Testis (tissue), 3 donors: ENCODE data around the gene CPXM2. TPM values are rescaled to one million over a fixed set of nuclear protein-coding genes. Genes with fewer than 3 reads are reported as not detected.

ENCODE experiments used
- DNase-seq: peaks from one replicate; pipeline ENCODE4 v3.0.0-alpha.2; 2019
- H3K27ac ChIP-seq, 2 donors: fragments of 200-600 bp; sonication (generic); one replicate each; pipeline ENCODE4 v1.5.1; 2019
- H3K27me3 ChIP-seq: fragments of 200-600 bp; sonication (generic); one replicate; pipeline ENCODE4 v1.5.1; 2019
- H3K36me3 ChIP-seq: fragments of 200-600 bp; sonication (generic); one replicate; pipeline ENCODE4 v1.5.1; 2017; ENCODE audit warnings: low read depth; ENCODE audit errors: missing control alignments
- H3K4me1 ChIP-seq: fragments of 200-600 bp; sonication (generic); one replicate; pipeline ENCODE4 v1.5.1; 2019
- H3K4me3 ChIP-seq, 2 donors: fragments of 200-600 bp; sonication (generic); one replicate each; pipeline ENCODE4 v1.5.1; 2017 to 2019
- H3K9me3 ChIP-seq: fragments of 200-600 bp; sonication (generic); one replicate; pipeline ENCODE4 v1.5.1; 2017
- POLR2A ChIP-seq: fragments of 450-650 bp; IDR thresholded peaks from one replicate; pipeline ENCODE4 v1.6.1; 2017; ENCODE audit warnings: antibody characterized with exemption, mild to moderate bottlenecking, moderate library complexity
- WGBS, 2 donors: methylation state at CpG; one replicate each; pipeline ENCODE4 v1.1.5; 2018; 5-methylcytosine and 5-hydroxymethylcytosine counted together
- intact Hi-C: fragments of 100-400 bp; cut with DNase I; formaldehyde crosslinking; loops from one replicate; pipeline ENCODE4 v1.15.1; 2023; ENCODE audit warnings: low total_unique reads
- polyA plus RNA-seq: library from polyadenylated mRNA; stranded (reverse); fragments of 350-450 nt; fragmentation: Illumina TruSeq; extraction: RNeasy Lipid Tissue Mini Kit (QIAGEN cat#74804); gene quantifications from one replicate; pipeline ENCODE4 v1.2.3, GENCODE V29; 2014; ENCODE audit warnings: low read depth, low replicate concordance; ENCODE audit not compliant: insufficient read depth
- total RNA-seq, 2 donors: library from RNA; depleted of rRNA; stranded (reverse); fragments of >200 nt; gene quantifications; one replicate each; pipeline ENCODE4 v1.2.3, GENCODE V29; 2016
- TF ChIP-seq, protein P1 (sequence below), 3 experiments: fragments of 450-650 bp in 2 of 3; fragments of 200-600 bp in 1 of 3; sonication (generic) in 1 of 3; IDR thresholded peaks; one replicate each; pipeline ENCODE4 v1.5.1; 2016 to 2019; ENCODE audit warnings: antibody characterized with exemption in 3 of 3, mild to moderate bottlenecking in 2 of 3, moderate library complexity in 1 of 3

Gene CPXM2
- total and polyA plus RNA-seq, 3 donors from 2014 or later, result 16.0 to 40.0 (median 17.5) TPM

DNA sequence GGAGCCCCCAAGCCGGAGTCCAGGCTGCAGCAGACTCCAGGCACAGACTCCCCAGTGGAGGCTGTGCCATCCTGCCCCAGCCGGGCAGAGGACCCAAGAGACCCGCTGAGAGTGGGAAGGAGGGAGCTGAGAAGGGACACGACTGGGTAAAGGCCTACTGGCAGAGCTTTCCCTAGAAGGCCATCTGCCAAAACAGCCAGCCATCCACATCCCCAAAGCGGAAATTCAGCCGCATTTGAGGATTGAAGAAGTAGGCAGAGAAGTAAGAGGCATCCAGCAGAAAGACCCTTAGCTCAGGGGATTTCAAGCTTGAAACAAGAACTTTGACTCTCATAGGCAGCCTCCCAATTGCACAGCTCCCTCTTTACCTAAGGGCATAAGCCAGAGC is 857 bp downstream of the CPXM2 start:
- Histone ChIP-seq H3K4me3 (peak overlapping the region; percentile 54 to 57), H3K4me1 (peaks cover 5% of the 10 kb centered on the region)
- DNase-seq, result no peak

DNA sequence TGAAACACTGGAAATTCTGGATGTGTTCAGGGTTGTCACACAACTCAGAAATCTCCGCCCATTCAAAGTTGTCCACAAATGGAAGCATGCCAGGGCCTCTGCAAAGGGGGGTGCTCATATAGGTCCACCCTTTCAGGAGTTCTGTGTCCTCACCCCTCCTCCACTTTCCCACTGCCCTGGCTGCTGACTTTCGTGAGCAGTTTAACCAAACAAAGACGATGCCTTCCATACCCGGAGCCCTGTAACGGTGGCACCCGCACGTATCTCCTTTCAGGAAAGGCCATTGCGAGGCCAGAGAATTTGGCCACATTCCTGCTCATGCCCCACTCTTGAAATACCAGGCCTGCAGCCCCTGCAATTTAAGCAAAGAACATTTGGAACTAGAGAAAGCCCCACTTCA is 1.4 kb downstream of the CPXM2 start:
- Histone ChIP-seq H3K27ac (peak overlapping the region; percentile 41 to 92), H3K27me3 (no peaks in the 10 kb centered on the region), H3K4me3 (peak overlapping the region; percentile 54 to 57), H3K9me3 (no peaks in the 10 kb centered on the region), H3K4me1 (peaks cover 10% of the 10 kb centered on the region), H3K36me3 (no peaks in the 10 kb centered on the region)
- intact Hi-C loops, result no loop called here
- 38 to 66% methylated on average over 8 of the region's 8 CpGs for WGBS, 2 donors
- no peak for DNase-seq
- TF ChIP-seq POLR2A, result no peak
- TF ChIP-seq, protein P1, sequence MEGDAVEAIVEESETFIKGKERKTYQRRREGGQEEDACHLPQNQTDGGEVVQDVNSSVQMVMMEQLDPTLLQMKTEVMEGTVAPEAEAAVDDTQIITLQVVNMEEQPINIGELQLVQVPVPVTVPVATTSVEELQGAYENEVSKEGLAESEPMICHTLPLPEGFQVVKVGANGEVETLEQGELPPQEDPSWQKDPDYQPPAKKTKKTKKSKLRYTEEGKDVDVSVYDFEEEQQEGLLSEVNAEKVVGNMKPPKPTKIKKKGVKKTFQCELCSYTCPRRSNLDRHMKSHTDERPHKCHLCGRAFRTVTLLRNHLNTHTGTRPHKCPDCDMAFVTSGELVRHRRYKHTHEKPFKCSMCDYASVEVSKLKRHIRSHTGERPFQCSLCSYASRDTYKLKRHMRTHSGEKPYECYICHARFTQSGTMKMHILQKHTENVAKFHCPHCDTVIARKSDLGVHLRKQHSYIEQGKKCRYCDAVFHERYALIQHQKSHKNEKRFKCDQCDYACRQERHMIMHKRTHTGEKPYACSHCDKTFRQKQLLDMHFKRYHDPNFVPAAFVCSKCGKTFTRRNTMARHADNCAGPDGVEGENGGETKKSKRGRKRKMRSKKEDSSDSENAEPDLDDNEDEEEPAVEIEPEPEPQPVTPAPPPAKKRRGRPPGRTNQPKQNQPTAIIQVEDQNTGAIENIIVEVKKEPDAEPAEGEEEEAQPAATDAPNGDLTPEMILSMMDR (IDR thresholded peaks at IDR 0.05), result no peak

More for the DNA sequence above, 857 bp downstream of the CPXM2 start:
- H3K9me3 ChIP-seq, result no peaks in the 10 kb centered on the region
- 13 to 29% methylated on average over 4 to 6 of the region's 6 CpGs for WGBS, 2 donors
- intact Hi-C loops, result no loop called here
- peak overlapping the region; percentile 41 to 92 for H3K27ac ChIP-seq
- no peak for TF ChIP-seq POLR2A
- TF ChIP-seq, protein P1 (IDR thresholded peaks at IDR 0.05), result no peak
- H3K36me3 ChIP-seq, result no peaks in the 10 kb centered on the region
- no peaks in the 10 kb centered on the region for H3K27me3 ChIP-seq

DNA sequence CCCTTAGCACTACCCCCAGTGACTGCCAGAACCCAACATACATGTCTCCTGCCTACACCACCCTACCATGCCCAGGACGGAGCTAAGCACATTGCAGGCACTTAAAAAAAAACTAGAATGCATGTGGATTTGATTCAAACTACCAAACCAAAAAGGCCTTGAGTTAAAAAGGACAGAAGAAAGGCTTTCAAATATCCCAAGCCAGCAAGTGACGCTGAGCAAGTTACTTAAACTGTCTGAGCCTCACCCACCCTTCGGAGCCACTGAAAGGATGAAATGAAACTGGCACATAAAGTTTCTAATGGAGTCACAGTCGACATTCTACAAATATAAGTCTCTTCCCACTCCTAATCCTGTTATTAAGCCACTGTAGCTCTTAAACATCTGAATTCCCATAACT is 1.8 kb downstream of the CPXM2 start:
- no peaks in the 10 kb centered on the region for H3K36me3 ChIP-seq
- WGBS, 2 donors, result 45 to 58% methylated on average over 4 of the region's 4 CpGs
- no peaks in the 10 kb centered on the region for H3K9me3 ChIP-seq
- H3K4me3 ChIP-seq, result no peak overlapping the region
- peak overlapping the region in 1 of 2 donors; percentile 92 for H3K27ac ChIP-seq
- H3K27me3 ChIP-seq, result no peaks in the 10 kb centered on the region
- TF ChIP-seq, protein P1 (IDR thresholded peaks at IDR 0.05), result no peak
- TF ChIP-seq POLR2A, result no peak
- peaks cover 11% of the 10 kb centered on the region for H3K4me1 ChIP-seq
- no peak for DNase-seq
- intact Hi-C loops, result no loop called here

DNA sequence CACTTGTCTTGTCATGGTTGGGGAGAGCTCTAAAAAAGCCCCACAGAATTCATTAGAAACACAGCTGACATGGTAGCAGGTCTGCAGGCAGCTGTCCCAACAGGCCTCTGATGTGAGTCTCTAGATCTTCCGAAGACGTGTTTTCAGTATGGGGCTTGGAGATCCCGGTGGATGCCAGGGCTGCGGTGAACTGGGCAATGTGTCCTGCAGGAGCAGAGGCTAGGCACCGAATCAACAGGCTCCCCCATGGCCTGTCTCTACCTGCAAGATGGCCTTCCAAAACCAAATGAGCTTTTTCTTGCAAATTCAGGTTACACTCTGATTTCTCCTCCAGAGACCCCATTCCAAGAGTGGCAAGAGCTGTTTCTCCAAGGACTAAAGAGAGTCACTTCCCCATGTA is 2.9 kb downstream of the CPXM2 start:
- H3K4me3 ChIP-seq, result no peak overlapping the region
- H3K36me3 ChIP-seq, result no peaks in the 10 kb centered on the region
- 83 to 92% methylated on average over 5 of the region's 5 CpGs for WGBS, 2 donors
- no peak for TF ChIP-seq POLR2A
- TF ChIP-seq, protein P1 (IDR thresholded peaks at IDR 0.05), result no peak
- no peak overlapping the region for H3K27ac ChIP-seq
- intact Hi-C loops, result no loop called here
- H3K4me1 ChIP-seq, result peaks cover 17% of the 10 kb centered on the region
- no peak for DNase-seq
- H3K27me3 ChIP-seq, result no peaks in the 10 kb centered on the region
- no peaks in the 10 kb centered on the region for H3K9me3 ChIP-seq

DNA sequence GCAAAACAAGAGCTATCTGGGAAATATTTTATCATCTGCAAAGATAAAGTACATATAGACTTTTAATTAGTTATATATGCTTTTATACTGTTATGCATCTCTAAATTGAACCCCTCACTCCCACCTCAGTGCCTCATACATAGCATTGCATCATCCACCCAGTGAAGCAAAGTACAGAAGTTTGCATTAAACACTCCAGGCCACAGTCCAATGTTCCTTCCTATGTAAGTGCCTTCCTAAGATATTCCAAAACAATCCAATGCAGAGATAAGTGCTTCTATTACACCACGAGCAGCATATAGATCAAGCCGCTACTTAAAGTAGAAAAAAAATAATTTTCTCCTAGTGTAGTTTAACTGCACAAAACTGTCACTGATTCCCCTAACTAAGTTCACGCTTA is 3.4 kb downstream of the CPXM2 start:
- peaks cover 21% of the 10 kb centered on the region for H3K4me1 ChIP-seq
- H3K27ac ChIP-seq, result no peak overlapping the region
- H3K36me3 ChIP-seq, result no peaks in the 10 kb centered on the region
- intact Hi-C loops, result no loop called here
- H3K9me3 ChIP-seq, result no peaks in the 10 kb centered on the region
- H3K27me3 ChIP-seq, result no peaks in the 10 kb centered on the region
- WGBS, 2 donors, result 85 to 86% methylated on average over 3 of the region's 3 CpGs
- no peak for TF ChIP-seq POLR2A
- TF ChIP-seq, protein P1 (IDR thresholded peaks at IDR 0.05), result no peak
- no peak overlapping the region for H3K4me3 ChIP-seq
- DNase-seq, result no peak
